Heart right ventricle (tissue), 16 donors: ENCODE measurements around the gene OBP2B. TPM values are rescaled to one million over a fixed set of nuclear protein-coding genes. Genes with fewer than 3 reads are reported as not detected.

Source experiments
- ATAC-seq, 8 donors: fragments of 200-7000 bp; cut with Tn5 transposase; one replicate each; pipeline ENCODE4 v1.9.1; 2020; ENCODE audit warnings: mild to moderate bottlenecking in 8 of 8, moderate library complexity in 8 of 8, moderate number of reproducible peaks in 1 of 8
- DNase-seq, 2 donors: peaks; one replicate each; pipeline ENCODE4 v3.0.0-alpha.2; 2020
- H3K27ac ChIP-seq, 10 donors: fragments of 200-600 bp; sonication (generic) in 2 of 10; one replicate each; pipeline versions ENCODE4 v1.5.0 to v1.8.0; 2020 to 2022; ENCODE audit warnings: mild to moderate bottlenecking in 3 of 10
- H3K27me3 ChIP-seq, 7 donors: fragments of 200-600 bp; one replicate each; pipeline ENCODE4 v1.8.0; 2021 to 2022; ENCODE audit warnings: mild to moderate bottlenecking in 2 of 7
- H3K36me3 ChIP-seq, 9 donors: fragments of 200-600 bp; sonication (generic) in 1 of 9; one replicate each; pipeline versions ENCODE4 v1.5.0 to v1.8.0; 2020 to 2022; ENCODE audit warnings: mild to moderate bottlenecking in 2 of 9
- H3K4me1 ChIP-seq, 9 donors: fragments of 200-600 bp; sonication (generic) in 1 of 9; one replicate each; pipeline versions ENCODE4 v1.5.0 to v1.8.0; 2020 to 2022; ENCODE audit warnings: mild to moderate bottlenecking in 4 of 9
- H3K4me3 ChIP-seq, 10 donors: fragments of 200-600 bp; sonication (generic) in 2 of 10; one replicate each; pipeline versions ENCODE4 v1.5.0 to v1.8.0; 2020 to 2022; ENCODE audit warnings: mild to moderate bottlenecking in 7 of 10, moderate library complexity in 2 of 10
- H3K9me3 ChIP-seq, 11 donors: fragments of 200-600 bp in 10 of 11; sonication (generic) in 2 of 11; one replicate each; pipeline versions ENCODE4 v1.5.0 to v1.8.0; 2013 to 2022; ENCODE audit warnings: mild to moderate bottlenecking in 2 of 11, control low read depth in 1 of 11, moderate library complexity in 1 of 11
- CTCF ChIP-seq, 9 donors: fragments of 200-600 bp; sonication (generic) in 2 of 9; IDR thresholded peaks; one replicate each; pipeline versions ENCODE4 v1.5.0 to v1.8.0; 2021 to 2022; ENCODE audit warnings: antibody characterized with exemption in 9 of 9, mild to moderate bottlenecking in 5 of 9, moderate library complexity in 1 of 9
- WGBS, 2 donors: extraction: QIAGEN DNeasy Blood & Tissue Kit; methylation state at CpG; one replicate each; pipeline ENCODE4 v1.1.7; 2013; ENCODE audit warnings: inconsistent platforms in 1 of 2; 5-methylcytosine and 5-hydroxymethylcytosine counted together
- intact Hi-C, 10 donors: fragments of 100-400 bp; cut with DNase I; formaldehyde crosslinking; loops; one replicate each; pipeline versions ENCODE4 v1.11.1 to v1.14.2; 2022
- polyA plus RNA-seq, 2 donors: library from polyadenylated mRNA; stranded (reverse); fragments of 200-250 nt; gene quantifications; one replicate each; pipeline ENCODE4 v1.2.3, GENCODE V29; 2013
- total RNA-seq, 10 donors: library from RNA; stranded (reverse); fragmentation: NEBNext Ultra II Directional in 3 of 10; extraction: Animal tissue kit (Norgen Biotek cat#: 25700) in 3 of 10; gene quantifications; one replicate each; pipeline versions ENCODE4 v1.2.1 to v1.2.4, GENCODE V29; 2021 to 2023
- donor health status: Arrhythmogenic right ventricular cardiomyopathy.
- donor health status: ischemic (EF 13 %, LVEDD 7.1; RV severe dilation, severe dysfunction).
- donor health status: healthy with polysubstance abuse.
- donor health status: DM: no; HTN: yes; CAD: no.
- donor health status: DM: no; HTN: no; CAD: no.
- donor health status: ischemic (EF 25% LVEDD 6.9; RV normal size, moderate dysfunction).
- donor health status: ischemic (EF 25% LVEDD 5.7; RV mildly dilated, moderate dysfunction).
- donor health status: healthy.
- donor health status: DM: yes; HTN: yes; CAD: no.
- donor health status: Ischemic cardiomyopathy.
- donor health status: ischemic (EF 35%, LVEDD 5.7; RV mildly dilated, moderate dysfunction).
- donor health status: nonischemic (EF 11% LVEDD 7.7; RV severe dilation, severe dysfunction).
- donor health status: DM: yes; HTN: yes; CAD: no.
- donor health status: PGD.
- donor health status: ischemic (EF 29% LVEDD 5.4; RV normal size, mild dysfunction).
- donor health status: nonischemic (EF 23%, LVEDD 6.1; RV moderate dilation, normal function).

Gene OBP2B
- total and polyA plus RNA-seq, 12 donors = 0.75 TPM; not detected in 11

- Histone ChIP-seq H3K9me3 (no peaks in the 10 kb centered on the region), H3K27ac (no peak overlapping the region), H3K4me1 (peaks cover 0 to 4% (median 0%) of the 10 kb centered on the region in 9 donors), H3K36me3 (no peaks in the 10 kb centered on the region), H3K27me3 (peaks cover 0 to 43% (median 12%) of the 10 kb centered on the region in 7 donors), H3K4me3 (no peak overlapping the region)
- ATAC-seq (no peak), DNase-seq (no peak)
- 83 to 91% methylated on average over 17 of the region's 17 CpGs for WGBS, 2 donors
- intact Hi-C loops = no loop called here
- no peak for TF ChIP-seq CTCF (IDR thresholded peaks at IDR 0.05)
Observed at GRCh38 chr9:133200631-133201030, 8.4 kb downstream of the OBP2B start.

DNA sequence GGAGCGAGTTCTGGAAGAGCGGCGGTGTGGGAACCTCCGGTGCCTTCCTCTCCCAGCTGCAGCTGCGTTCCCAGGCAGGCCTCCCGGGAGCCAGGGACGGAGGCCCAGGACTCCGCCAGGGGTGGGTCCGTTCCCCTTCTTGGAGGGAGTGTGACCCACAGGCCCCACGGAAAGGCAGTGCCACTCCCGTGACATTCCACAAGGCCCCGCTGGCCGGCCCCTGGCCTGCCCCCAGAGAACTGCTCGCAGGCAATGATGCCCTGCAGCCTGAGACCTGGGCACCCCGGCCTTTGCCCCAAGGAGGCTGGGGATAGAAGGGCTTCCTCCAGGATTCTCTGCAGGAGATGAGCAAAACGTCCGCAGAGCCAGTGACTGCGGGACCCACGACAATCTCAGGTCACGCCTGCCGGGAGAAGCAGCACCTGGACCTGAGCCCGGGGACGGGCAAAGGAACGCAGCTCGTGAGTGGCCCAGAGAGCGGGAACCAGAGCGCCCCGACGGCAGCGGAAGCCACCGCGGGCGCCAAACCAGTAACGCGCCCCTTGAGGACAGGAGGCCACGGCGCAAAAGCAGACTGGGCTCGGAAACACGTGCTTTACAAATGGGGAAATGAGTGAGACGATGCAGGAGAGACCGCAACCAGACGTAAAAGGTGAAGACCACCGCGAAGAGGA lies 9.3 kb downstream of the OBP2B start:
- WGBS, 2 donors = 34 to 43% methylated on average over 44 of the region's 44 CpGs
- Histone ChIP-seq H3K9me3 (peaks cover 0 to 7% (median 0%) of the 10 kb centered on the region in 11 donors), H3K27ac (peak overlapping the region in 8 of 10 donors; percentile 38 to 80 (median 64)), H3K4me1 (peaks cover 0 to 4% (median 0%) of the 10 kb centered on the region in 9 donors), H3K27me3 (peaks cover 0 to 40% (median 12%) of the 10 kb centered on the region in 7 donors), H3K4me3 (peak overlapping the region; percentile 11 to 62 (median 49)), H3K36me3 (no peaks in the 10 kb centered on the region)
- TF ChIP-seq CTCF (IDR thresholded peaks at IDR 0.05) = peak in 8 of 9 donors; percentile 8 to 53 (median 26)
- DNase-seq = peak; percentile 32 to 40
- intact Hi-C loops = loop anchor here in 1 of 10 donors (10.0 kb wide), 1 partner anchor 65 kb away; no protein-coding TSS in a partner anchor
- ATAC-seq = peak in 7 of 8 donors; percentile 68 to 87 (median 78)

DNA sequence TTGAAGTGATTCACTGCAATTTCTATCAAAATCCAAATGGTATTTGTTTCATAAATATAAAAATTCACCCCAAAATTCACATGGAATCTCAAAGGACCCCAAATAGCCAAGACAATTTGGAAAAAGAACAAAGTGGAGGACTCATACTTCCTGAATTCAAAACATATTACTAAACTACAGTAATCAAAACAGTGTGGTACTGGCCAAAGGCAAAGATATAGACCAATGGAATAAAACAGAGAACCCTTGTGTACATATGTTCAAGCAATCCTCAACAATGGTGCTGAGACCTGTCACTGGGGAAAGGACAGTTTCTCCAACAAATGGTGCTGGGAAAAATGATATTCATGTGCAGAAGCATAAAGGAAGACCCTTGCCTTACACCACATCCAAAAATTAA lies 14.0 kb downstream of the OBP2B start:
- ATAC-seq (no peak), DNase-seq (no peak)
- TF ChIP-seq CTCF (IDR thresholded peaks at IDR 0.05) = no peak
- no peak overlapping the region for H3K4me3 ChIP-seq
- intact Hi-C loops = loop anchor here in 1 of 10 donors (10.0 kb wide), 1 partner anchor 70 kb away; no protein-coding TSS in a partner anchor
- H3K9me3 ChIP-seq = peaks cover 0 to 10% (median 0%) of the 10 kb centered on the region in 11 donors
- H3K36me3 ChIP-seq = no peaks in the 10 kb centered on the region
- H3K27ac ChIP-seq = no peak overlapping the region
- peaks cover 0 to 2% (median 0%) of the 10 kb centered on the region in 9 donors for H3K4me1 ChIP-seq
- H3K27me3 ChIP-seq = peaks cover 0 to 37% (median 6%) of the 10 kb centered on the region in 7 donors

DNA sequence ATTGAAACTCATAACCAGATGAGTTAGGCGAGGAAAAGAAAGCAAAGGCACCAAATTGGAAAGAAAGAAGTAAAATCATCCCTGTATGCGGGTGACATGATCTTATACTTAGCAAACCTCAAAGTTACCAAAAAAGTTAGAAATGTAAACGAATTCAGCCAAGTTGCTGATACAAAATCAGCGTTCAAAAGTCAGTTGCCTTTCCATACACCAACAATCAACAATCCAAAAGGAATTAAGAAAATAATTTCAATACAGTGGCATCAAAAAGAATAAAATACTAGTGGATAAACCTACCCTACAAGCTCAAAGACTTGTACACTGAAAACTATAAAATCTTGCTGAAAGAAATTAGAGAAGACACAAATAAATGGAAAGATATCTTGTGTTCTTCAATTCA lies 14.5 kb downstream of the OBP2B start:
- Histone ChIP-seq H3K27ac (no peak overlapping the region), H3K27me3 (peaks cover 0 to 36% (median 5%) of the 10 kb centered on the region in 7 donors), H3K4me3 (no peak overlapping the region), H3K4me1 (no peaks in the 10 kb centered on the region), H3K9me3 (peaks cover 0 to 10% (median 0%) of the 10 kb centered on the region in 11 donors), H3K36me3 (no peaks in the 10 kb centered on the region)
- DNase-seq (no peak), ATAC-seq (no peak)
- WGBS, 2 donors = 81 to 85% methylated on average over 4 of the region's 4 CpGs
- intact Hi-C loops = loop anchor here in 1 of 10 donors (10.0 kb wide), 1 partner anchor 70 kb away; no protein-coding TSS in a partner anchor
- TF ChIP-seq CTCF (IDR thresholded peaks at IDR 0.05) = no peak
